ENCODE results near the gene CTNND1.
A peak's percentile ranks its signal among the peaks of the same experiment; 100 is the strongest.
"Not testable (repeated sequence)": the region's sequence is repeated elsewhere in the genome, so short reads cannot be mapped to it uniquely, and the experiment has no call there.

The CTNND1 gene, protein sequence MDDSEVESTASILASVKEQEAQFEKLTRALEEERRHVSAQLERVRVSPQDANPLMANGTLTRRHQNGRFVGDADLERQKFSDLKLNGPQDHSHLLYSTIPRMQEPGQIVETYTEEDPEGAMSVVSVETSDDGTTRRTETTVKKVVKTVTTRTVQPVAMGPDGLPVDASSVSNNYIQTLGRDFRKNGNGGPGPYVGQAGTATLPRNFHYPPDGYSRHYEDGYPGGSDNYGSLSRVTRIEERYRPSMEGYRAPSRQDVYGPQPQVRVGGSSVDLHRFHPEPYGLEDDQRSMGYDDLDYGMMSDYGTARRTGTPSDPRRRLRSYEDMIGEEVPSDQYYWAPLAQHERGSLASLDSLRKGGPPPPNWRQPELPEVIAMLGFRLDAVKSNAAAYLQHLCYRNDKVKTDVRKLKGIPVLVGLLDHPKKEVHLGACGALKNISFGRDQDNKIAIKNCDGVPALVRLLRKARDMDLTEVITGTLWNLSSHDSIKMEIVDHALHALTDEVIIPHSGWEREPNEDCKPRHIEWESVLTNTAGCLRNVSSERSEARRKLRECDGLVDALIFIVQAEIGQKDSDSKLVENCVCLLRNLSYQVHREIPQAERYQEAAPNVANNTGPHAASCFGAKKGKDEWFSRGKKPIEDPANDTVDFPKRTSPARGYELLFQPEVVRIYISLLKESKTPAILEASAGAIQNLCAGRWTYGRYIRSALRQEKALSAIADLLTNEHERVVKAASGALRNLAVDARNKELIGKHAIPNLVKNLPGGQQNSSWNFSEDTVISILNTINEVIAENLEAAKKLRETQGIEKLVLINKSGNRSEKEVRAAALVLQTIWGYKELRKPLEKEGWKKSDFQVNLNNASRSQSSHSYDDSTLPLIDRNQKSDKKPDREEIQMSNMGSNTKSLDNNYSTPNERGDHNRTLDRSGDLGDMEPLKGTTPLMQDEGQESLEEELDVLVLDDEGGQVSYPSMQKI

DNA sequence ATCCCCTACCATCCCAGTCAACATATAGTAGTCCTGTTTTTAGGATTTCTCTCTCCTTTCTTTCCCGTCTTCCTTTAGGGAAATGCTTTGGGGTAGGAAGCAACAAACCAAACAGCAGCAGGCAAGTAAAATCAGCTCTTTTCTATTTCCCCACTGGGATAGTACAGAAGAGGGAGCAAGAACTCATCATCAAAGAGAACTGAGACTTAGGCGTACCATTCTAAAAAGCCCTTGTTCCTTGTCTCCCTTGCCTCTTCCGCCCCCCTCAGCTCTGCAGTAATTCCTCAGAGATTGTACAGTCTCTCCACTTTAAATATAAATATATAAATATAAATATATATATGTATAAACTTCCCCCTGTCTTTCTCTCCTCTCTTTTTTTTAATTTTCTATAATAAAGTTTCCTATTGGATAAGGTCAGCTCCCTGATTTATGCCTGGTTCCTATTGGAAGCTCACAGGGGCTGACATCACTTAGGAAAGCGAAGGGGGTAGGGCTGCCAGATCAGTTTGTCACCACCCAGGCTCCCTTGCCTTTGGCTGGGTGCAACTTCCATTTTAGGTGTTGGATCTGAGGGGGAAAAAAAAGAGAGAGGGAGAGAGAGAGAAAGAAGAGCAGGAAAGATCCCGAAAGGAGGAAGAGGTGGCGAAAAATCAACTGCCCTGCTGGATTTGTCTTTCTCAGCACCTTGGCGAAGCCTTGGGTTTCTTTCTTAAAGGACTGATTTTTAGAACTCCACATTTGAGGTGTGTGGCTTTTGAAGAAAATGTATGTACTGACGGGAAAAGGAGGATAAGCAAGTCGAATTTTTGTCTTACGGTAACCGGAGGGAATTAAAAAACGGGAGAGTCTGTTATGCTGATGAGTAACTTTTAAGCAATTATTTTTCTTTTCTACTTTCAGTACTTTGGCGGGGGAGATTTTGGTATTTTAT lies at the start of gene CTNND1:
Gene CTNND1, plus strand, starts transcription at position 502 of the 934 bp plus-strand sequence. CDS start 29,677 bp downstream, outside the sequence.
- DNase-seq (ENCODE audit: low read depth, low spot score): peak; percentile 98

DNA sequence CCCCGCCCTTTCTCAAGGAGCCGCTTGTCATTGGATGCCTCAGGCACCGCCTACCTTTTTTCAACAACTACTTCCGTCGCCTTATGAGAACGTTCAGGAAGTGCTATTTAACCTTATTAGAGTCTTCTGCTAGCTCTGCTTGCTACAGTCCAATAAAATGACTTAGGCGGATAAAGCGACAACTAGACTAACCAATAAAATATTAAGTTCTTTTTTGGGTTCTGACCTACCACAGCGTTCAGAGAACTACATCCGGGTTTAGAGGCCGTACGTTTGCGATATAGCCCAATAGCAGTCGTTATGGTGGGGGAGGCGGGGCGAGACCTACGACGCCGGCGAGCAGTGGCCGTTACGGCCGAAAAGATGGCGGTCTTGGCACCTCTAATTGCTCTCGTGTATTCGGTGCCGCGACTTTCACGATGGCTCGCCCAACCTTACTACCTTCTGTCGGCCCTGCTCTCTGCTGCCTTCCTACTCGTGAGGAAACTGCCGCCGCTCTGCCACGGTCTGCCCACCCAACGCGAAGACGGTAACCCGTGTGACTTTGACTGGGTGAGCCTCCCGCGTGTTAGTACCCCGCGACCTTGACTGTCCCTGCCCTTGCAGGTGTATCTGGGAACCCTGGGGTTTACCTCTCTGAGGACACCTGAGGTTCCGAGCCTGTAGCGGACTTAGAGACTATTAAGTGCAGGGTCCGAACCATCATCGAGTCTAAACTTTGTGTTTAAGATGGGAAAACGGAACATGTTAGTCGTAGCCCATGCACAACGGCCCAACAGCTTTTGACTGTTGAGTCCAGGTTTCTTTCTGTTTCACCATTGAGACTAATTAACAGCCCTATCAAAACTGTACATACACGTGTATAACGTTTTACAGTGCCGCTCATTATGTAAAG lies 49.1 kb upstream of the CTNND1 start, which contains the start of gene TMX2:
Gene TMX2, plus strand, starts transcription at position 338 of the 895 bp plus-strand sequence. Its CDS starts 26 bp downstream, at position 364.
- peak; percentile 98 for DNase-seq (ENCODE audit: low read depth, low spot score)

DNA sequence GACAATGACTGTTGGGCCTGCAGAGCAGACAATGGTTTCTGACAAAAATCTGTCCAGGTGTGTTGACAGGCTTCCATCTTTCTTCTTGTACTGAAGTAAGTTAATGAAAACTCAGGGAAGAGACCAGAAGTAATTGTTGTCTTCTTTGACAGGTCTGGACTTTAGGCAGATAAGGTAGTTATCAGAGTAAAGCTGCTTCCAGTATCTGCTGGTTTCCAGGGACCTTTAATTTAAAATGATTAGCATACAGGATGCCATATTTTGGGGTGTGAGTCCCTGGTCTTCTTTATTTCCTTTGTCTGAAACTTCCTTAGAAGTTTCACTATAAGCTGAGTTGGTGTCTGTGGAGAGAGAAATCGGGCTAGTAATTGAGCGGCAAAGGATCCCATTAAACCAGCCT lies 47.8 kb upstream of the CTNND1 start:
- DNase-seq (ENCODE audit: low read depth, low spot score): no peak

DNA sequence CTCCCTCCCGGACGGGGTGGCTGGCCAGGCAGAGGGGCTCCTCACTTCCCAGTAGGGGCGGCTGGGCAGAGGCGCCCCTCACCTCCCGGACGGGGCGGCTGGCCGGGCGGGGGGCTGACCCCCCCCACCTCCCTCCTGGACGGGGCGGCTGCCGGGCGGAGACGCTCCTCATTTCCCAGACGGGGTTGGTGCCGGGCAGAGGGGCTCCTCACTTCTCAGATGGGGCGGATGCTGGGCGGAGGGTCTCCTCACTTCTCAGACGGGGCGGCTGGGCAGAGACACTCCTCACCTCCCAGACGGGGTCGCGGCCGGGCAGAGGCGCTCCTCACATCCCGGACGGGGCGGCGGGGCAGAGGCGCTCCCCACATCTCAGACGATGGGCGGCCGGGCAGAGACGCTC lies 44.9 kb upstream of the CTNND1 start:
- DNase-seq (ENCODE audit: low read depth, low spot score): not testable (repeated sequence)

DNA sequence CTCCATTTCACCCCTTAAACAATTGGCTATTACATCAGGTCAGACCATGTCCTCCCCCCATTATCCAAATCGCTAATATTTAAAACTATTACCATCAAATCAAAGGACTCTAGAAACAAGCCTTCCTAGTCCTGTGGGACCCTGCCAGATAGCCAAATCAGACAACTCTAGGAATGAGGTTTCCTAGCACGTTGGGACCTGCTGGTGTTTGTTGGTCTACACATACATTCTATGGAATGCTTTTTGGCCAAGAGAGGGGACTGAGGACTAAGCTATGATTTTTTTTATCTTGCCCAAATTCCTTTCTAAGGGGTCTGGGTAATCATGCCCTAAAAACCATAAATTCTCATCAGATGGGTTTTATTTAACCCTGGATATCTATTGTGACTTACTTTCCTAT lies 34.4 kb upstream of the CTNND1 start:
- DNase-seq (ENCODE audit: low read depth, low spot score): no peak

DNA sequence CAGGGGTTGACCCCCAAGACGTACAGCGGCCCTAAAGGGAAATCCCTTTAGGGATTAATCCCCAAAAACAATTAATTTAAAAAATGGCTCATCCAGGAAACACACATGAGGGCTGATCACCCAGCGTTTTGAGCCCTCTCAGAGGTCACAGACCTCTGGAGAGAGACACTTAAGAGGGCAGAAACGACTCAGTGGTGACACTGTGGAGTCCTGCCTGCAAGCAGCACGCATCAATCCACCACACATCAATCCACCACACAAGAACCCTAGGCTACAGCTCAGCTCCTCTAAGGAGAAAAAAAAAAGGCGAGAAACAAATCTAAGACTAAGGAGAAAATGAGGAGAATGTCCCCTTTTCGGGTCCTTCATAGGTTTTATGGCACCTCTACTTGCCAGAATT lies 32.8 kb upstream of the CTNND1 start:
- no peak for DNase-seq (ENCODE audit: low read depth, low spot score)

DNA sequence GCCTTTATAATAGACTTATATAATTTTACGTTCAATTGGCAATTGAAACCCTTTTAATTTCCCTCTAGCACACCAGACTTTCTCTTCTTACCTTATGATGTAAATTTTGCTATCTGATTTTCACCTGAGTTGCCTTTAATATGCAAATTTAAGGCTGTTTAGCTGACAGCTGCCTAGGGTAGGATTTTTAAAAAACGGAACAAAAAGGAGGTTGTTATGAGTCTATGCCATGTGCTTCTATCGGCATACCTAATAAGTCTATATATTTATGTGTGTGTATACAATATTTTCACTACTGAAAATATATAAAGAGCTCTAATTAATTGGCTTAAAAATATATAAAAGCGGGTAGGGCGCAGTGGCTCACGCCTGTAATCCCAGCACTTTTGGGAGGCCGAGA lies 32.1 kb upstream of the CTNND1 start:
- DNase-seq (ENCODE audit: low read depth, low spot score): no peak

DNA sequence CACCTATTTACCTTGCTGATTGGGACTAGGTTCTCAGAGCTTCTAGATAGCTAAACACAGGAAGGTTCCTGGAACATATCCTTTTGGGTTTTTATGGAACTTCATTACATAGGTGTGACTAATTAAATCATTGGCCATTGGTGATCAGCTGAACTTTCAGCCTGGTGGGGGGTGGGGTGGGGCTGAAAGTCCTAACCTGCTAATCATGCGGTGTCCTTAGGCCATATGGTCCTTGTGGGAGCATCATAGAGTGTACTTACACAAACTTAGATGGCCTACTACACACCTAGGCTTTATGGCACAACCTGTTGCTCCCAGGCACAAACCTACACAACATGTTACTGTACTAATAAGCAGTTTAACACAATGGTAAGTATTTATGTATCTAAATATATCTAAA lies 28.9 kb upstream of the CTNND1 start:
- no peak for DNase-seq (ENCODE audit: low read depth, low spot score)

DNA sequence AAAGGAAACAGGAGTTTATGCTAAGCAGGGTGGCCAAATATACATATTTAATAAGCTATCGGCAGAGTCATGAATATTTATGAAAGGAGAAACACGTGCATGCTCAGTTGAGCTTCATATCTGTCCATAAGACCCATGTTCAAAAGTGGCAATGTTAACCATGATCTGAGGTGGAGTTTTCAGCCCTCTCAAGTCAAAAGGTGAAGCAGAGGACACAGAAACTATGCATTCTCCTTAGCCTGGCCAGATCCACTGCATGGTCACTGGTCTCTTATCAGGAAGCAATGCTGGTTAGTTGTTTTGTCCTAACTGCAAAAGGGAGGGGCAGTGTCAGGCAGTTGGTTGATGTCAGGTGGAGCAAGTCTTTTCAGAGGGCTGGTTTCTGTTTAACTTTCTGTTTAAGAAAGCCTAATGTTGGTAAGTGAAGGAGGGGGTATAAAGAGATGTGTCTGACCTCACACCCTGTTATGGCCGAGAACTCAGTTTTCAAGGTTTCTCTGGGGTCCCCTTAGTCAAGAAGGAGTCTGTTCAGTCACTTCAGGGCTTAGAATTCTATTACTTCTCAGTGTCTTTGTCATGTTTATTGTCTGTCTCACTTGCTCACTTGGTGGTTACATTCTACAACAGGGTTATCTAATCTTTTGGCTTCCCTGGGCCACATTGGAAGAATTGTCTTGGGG lies 25.8 kb upstream of the CTNND1 start:
- DNase-seq (ENCODE audit: low read depth, low spot score): no peak

DNA sequence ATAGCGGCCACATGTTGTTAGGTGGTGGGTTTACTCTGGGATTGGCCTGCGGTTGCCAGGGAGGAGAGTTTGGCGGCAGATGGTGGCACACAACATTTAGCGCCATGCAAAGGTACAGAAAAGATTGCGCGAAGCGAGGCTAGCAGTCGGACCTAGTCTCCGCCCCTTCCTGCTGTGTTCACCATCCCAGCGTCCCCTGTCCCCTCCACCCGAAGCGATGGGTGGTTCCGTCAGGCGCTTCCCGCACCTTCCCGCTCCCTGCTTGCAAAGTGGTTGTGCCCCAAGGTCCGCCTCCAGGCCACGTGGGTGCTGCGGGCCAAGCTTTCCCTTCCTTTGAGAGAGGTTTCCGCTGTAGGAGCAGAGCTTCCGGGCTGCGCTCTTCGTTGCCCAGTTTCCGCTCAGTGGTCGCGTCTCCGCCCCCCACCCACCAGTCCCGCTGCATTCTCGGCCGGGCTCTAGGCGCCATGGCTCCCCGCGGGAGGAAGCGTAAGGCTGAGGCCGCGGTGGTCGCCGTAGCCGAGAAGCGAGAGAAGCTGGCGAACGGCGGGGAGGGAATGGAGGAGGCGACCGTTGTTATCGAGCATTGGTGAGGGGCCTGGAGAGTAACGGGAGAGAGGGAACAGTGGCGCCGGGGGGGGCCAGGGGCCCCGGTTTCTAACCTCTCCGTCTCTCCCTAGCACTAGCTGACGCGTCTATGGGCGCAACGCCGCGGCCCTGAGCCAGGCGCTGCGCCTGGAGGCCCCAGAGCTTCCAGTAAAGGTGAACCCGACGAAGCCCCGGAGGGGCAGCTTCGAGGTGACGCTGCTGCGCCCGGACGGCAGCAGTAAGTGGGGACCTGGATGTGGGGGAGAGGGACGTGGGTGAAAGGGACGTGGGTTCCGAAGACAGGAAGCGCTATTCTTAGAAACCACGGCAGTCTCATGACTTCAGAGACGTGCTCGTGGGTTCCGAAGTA lies 20.2 kb upstream of the CTNND1 start, which contains the start of gene SELENOH:
Gene SELENOH, plus strand, starts transcription at position 360 of the 955 bp plus-strand sequence. Its CDS starts 105 bp downstream, at position 465.
- DNase-seq (ENCODE audit: low read depth, low spot score): peak; percentile 99

DNA sequence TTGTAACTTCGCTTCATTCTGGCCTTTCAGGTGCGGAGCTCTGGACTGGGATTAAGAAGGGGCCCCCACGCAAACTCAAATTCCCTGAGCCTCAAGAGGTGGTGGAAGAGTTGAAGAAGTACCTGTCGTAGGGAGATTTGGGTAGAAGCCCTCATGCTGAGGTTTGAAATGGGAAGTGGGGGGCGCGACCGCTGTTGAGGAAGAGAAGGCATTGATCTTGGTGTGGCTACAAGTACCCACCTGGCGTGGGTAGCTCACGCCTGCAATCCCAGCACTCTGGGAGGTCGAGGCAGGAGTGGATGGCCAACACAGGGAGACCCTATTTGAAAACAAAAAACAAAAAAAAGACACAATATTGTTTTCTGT lies 19.5 kb upstream of the CTNND1 start:
- no peak for DNase-seq (ENCODE audit: low read depth, low spot score)

DNA sequence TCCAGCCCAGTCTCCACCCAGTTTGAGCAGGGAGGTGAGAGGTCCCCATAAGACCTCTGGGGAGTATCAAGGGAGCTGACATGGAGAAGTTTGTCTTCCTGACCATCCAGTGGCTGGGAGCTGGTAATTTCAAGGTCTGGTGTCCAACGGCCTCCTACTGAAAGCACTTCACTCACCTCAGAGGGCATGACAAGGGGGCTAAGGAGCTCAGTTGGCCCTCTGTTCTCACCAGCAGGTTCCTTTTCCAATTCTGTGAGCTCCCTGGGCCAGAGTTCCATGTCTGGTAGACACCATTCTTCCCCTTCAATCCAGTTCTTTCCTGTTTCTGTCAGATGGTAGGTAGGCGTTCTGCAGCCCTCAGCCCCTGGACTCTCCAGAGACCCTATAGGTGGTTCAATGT lies 17.2 kb upstream of the CTNND1 start:
- DNase-seq (ENCODE audit: low read depth, low spot score): no peak

DNA sequence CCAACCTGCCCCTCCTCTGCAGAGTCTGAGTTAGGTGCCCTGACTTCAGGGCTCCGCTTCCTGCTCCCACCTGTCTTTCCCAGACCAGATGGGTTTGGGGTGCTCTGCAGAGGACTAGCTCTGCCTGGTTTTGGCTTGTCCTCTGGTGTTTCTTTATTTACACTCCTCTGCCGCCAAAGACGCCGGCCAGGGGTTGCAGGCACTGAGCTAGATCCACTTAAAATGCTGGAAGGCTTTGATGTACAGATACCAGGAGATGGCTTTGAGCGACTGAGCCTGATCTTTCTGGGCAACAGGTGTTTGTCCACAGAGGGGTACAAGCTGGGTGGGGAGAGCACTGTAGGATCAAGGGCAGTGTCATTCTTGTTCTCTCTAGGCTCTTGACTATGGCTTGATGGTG lies 16.4 kb upstream of the CTNND1 start:
- DNase-seq (ENCODE audit: low read depth, low spot score): no peak

DNA sequence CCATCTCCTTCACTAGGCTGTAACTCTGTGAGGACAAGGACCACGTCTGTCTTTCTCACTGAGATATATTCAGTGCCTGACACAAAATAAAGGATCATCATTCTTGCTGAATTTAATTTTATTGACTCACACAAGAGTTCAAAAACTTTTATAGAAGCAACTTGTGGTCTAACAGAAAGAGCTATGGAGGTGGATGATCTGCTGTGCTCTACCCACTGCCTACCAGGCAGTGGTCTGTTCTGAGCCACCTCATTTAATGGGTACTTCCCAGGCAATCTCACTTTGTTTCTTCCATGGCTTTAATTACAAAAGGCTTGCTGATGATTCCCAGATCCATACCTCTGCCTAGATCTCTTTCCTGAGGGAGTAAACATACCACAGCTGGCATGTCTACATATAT lies 14.7 kb upstream of the CTNND1 start:
- DNase-seq (ENCODE audit: low read depth, low spot score): no peak

DNA sequence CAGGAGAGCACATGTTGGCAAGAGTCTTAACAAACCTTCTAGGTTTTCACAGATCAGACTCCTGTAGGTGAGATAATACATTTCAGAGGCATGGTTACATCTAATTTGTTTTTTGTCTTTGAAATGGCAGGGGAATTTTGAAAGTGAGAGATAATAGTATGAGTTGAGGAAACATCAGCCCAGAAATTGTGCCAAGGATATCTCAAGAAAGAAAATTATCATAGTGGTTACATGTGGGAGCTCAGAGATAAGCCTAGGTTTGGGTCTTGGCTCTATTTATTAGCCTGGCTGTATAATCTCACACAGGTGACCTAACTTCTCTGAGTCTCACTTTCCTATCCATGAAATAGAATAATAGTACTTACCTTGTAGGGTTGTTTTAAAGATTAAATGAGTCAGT lies 10.4 kb upstream of the CTNND1 start:
- no peak for DNase-seq (ENCODE audit: low read depth, low spot score)

DNA sequence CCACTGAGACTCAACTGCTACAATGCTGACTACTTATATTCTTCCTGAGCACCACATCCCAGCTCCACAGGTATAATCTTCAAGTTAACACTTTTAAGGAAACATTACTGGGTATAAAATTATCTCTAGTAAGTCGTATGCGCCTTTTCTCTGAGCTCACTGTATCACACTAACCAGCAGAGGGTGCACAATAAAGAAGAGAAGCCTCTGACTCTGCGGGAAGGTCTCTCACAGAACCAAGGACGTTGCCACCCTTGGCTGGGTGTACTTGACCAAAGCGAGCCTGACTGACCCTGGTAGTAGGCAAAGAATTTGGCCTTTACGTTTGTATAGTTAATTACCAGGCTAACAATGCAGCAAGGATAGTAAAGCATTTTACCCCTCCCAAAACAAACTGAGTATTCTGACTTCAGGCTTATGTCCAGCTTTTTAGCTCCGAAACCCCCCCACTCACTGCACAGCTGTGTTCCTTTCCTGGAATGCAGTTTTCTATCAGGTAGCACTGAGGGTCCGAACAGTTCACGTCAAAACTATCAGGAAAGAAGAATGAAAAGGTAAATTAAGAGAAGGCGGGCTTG lies 9.8 kb upstream of the CTNND1 start, which contains the start of gene BTBD18:
Gene BTBD18, minus strand, starts transcription at position 144 of the 578 bp plus-strand sequence. CDS start 631 bp downstream, outside the sequence.
- DNase-seq (ENCODE audit: low read depth, low spot score): peak; percentile 69

DNA sequence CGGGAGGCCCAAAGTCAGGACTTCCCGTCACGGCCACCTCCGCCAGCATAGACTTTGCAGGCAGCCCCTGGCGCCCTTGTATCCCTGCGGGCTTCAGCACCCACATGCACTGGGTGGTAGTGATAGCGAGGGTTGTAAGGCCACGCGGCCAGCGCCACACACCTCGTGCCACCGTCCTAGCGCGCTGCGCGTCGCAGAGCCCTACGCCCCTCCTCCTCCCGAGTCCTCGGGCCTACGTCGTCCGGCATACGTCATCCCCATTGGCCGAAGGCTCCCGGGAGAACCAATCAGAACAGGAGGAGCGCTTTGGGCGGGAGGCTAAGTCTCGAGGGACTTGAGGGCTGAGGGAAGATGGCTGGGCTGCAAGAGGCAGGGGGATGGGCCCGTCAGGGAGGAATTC lies 8.6 kb upstream of the CTNND1 start:
- no peak for DNase-seq (ENCODE audit: low read depth, low spot score)

DNA sequence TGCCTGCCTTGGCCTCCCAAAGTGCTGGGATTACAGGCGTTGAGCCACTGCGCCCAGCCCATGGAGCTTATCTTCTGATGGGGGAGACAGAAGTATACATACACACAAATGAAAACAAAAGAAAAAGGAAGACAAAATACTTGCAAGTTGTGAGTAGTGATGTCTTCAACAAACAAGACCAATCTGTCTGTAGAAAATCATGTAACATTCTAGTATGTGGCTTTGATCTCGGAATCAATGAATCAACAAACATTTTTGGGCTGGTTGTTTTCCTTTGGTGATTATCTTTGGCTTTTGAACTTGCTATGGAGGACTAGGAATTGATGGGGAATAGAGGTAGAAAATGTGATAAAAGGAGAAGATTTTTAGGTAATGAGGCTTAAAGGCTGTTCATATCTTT lies 3.4 kb upstream of the CTNND1 start:
- DNase-seq (ENCODE audit: low read depth, low spot score): no peak

Data from astrocyte of the hippocampus (primary cell).